ENCODE results near the gene SOX6.

DNA sequence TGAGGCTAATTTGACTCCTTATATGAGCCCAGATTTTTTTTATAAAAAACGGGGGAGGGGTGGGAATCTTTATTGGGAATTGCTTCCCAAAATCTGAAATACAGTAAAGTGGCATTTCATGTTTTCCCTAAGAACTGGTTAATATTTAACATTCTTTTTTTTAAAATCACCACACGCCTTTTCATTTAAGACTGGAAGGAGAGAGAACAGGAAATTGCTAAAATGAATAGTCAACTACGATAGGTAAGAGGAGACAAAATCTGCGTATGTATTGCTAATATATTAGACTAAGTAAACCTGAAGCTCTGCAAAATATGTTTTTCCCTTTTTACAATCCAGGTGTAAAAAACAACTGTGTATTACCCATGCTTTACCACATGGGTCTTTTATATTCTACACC, 57.0 kb downstream of the SOX6 start:
- TF ChIP-seq, protein P1, sequence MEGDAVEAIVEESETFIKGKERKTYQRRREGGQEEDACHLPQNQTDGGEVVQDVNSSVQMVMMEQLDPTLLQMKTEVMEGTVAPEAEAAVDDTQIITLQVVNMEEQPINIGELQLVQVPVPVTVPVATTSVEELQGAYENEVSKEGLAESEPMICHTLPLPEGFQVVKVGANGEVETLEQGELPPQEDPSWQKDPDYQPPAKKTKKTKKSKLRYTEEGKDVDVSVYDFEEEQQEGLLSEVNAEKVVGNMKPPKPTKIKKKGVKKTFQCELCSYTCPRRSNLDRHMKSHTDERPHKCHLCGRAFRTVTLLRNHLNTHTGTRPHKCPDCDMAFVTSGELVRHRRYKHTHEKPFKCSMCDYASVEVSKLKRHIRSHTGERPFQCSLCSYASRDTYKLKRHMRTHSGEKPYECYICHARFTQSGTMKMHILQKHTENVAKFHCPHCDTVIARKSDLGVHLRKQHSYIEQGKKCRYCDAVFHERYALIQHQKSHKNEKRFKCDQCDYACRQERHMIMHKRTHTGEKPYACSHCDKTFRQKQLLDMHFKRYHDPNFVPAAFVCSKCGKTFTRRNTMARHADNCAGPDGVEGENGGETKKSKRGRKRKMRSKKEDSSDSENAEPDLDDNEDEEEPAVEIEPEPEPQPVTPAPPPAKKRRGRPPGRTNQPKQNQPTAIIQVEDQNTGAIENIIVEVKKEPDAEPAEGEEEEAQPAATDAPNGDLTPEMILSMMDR (IDR thresholded peaks at IDR 0.05; ENCODE audit: insufficient read depth, low read depth, low read length) = no peak
- no peak for TF ChIP-seq EZH2 (IDR thresholded peaks at IDR 0.05; ENCODE audit: insufficient read depth, low read length)

Measured in astrocyte (in vitro differentiated cells and primary cell).